Heart left ventricle (tissue), 16 donors: ENCODE measurements around the gene ORC3. TPM values are rescaled to one million over a fixed set of nuclear protein-coding genes. Genes with fewer than 3 reads are reported as not detected.
"Not testable (repeated sequence)": the region's sequence is repeated elsewhere in the genome, so short reads cannot be mapped to it uniquely, and the experiment has no call there.

ENCODE experiments used
- ATAC-seq, 4 donors: fragments of 200-7000 bp; cut with Tn5 transposase; one replicate each; pipeline ENCODE4 v1.9.1; 2020 to 2022; ENCODE audit warnings: moderate library complexity in 4 of 4, mild to moderate bottlenecking in 3 of 4, moderate number of reproducible peaks in 1 of 4
- DNase-seq, 5 donors: peaks; one replicate each; pipeline ENCODE4 v3.0.0-alpha.2; 2020
- H3K27ac ChIP-seq, 12 donors: fragments of 200-600 bp; sonication (generic) in 4 of 12; one replicate each; pipeline versions ENCODE4 v1.5.0 to v1.8.0; 2016 to 2022; ENCODE audit warnings: mild to moderate bottlenecking in 2 of 12
- H3K27me3 ChIP-seq, 9 donors: fragments of 200-600 bp; sonication (generic) in 2 of 9; one replicate each; pipeline versions ENCODE4 v1.5.1 to v1.8.0; 2016 to 2022; ENCODE audit warnings: mild to moderate bottlenecking in 3 of 9
- H3K36me3 ChIP-seq, 9 donors: fragments of 200-600 bp; sonication (generic) in 2 of 9; one replicate each; pipeline versions ENCODE4 v1.5.0 to v1.8.0; 2018 to 2022; ENCODE audit warnings: mild to moderate bottlenecking in 2 of 9
- H3K4me1 ChIP-seq, 12 donors: fragments of 200-600 bp; sonication (generic) in 4 of 12; one replicate each; pipeline versions ENCODE4 v1.5.0 to v1.8.0; 2016 to 2022; ENCODE audit warnings: mild to moderate bottlenecking in 3 of 12
- H3K4me3 ChIP-seq, 12 donors: fragments of 200-600 bp; sonication (generic) in 4 of 12; one replicate each; pipeline versions ENCODE4 v1.5.0 to v1.8.0; 2017 to 2022; ENCODE audit warnings: mild to moderate bottlenecking in 9 of 12, moderate library complexity in 4 of 12
- H3K9me3 ChIP-seq, 12 donors: fragments of 200-600 bp; sonication (generic) in 4 of 12; one replicate each; pipeline versions ENCODE4 v1.5.0 to v1.8.0; 2016 to 2022; ENCODE audit warnings: mild to moderate bottlenecking in 1 of 12
- POLR2A ChIP-seq, 2 donors: fragments of 450-650 bp; IDR thresholded peaks; one replicate each; pipeline ENCODE4 v1.6.1; 2017; ENCODE audit warnings: antibody characterized with exemption in 2 of 2, mild to moderate bottlenecking in 2 of 2, moderate library complexity in 2 of 2
- WGBS, 4 donors: extraction: QIAGEN DNeasy Blood & Tissue Kit in 2 of 4; methylation state at CpG; one replicate each; pipeline versions ENCODE4 v1.1.5 to v1.1.7; 2013 to 2018; 5-methylcytosine and 5-hydroxymethylcytosine counted together
- intact Hi-C, 10 donors: fragments of 100-400 bp; cut with DNase I; formaldehyde crosslinking; loops; one replicate each; pipeline versions ENCODE4 v1.11.1 to v1.14.2; 2022
- polyA plus RNA-seq, 2 donors: library from polyadenylated mRNA; stranded (reverse); fragments of 200-250 nt; gene quantifications; one replicate each; pipeline ENCODE4 v1.2.3, GENCODE V29; 2013
- total RNA-seq, 9 donors: library from RNA; depleted of rRNA in 2 of 9; stranded (reverse); fragments of >200 nt in 2 of 9; fragmentation: NEBNext Ultra II Directional in 3 of 9; extraction: Animal tissue kit (Norgen Biotek cat#: 25700) in 3 of 9; gene quantifications; one replicate each; pipeline versions ENCODE4 v1.1.0 to v1.2.4, GENCODE V29; 2016 to 2023
- TF ChIP-seq, protein P1 (sequence below), 12 donors: fragments of 200-600 bp; sonication (generic) in 4 of 12; IDR thresholded peaks; one replicate each; pipeline versions ENCODE4 v1.5.0 to v1.8.0; 2018 to 2022; ENCODE audit warnings: antibody characterized with exemption in 12 of 12, mild to moderate bottlenecking in 5 of 12
- donor health status: ischemic (EF 13 %, LVEDD 7.1; RV severe dilation, severe dysfunction).
- donor health status: healthy with polysubstance abuse.
- donor health status: DM: no; HTN: yes; CAD: no.
- donor health status: DM: no; HTN: no; CAD: no.
- donor health status: ischemic (EF 25% LVEDD 6.9; RV normal size, moderate dysfunction).
- donor health status: ischemic (EF 25% LVEDD 5.7; RV mildly dilated, moderate dysfunction).
- donor health status: healthy.
- donor health status: DM: yes; HTN: yes; CAD: no.
- donor health status: ischemic (EF 35%, LVEDD 5.7; RV mildly dilated, moderate dysfunction).
- donor health status: nonischemic (EF 11% LVEDD 7.7; RV severe dilation, severe dysfunction).
- donor health status: DM: yes; HTN: yes; CAD: no.
- donor health status: PGD.
- donor health status: ischemic (EF 29% LVEDD 5.4; RV normal size, mild dysfunction).
- donor health status: nonischemic (EF 23%, LVEDD 6.1; RV moderate dilation, normal function).

The ORC3 gene
- total and polyA plus RNA-seq, 11 donors = 15.2 to 28.6 (median 20.0) TPM

DNA sequence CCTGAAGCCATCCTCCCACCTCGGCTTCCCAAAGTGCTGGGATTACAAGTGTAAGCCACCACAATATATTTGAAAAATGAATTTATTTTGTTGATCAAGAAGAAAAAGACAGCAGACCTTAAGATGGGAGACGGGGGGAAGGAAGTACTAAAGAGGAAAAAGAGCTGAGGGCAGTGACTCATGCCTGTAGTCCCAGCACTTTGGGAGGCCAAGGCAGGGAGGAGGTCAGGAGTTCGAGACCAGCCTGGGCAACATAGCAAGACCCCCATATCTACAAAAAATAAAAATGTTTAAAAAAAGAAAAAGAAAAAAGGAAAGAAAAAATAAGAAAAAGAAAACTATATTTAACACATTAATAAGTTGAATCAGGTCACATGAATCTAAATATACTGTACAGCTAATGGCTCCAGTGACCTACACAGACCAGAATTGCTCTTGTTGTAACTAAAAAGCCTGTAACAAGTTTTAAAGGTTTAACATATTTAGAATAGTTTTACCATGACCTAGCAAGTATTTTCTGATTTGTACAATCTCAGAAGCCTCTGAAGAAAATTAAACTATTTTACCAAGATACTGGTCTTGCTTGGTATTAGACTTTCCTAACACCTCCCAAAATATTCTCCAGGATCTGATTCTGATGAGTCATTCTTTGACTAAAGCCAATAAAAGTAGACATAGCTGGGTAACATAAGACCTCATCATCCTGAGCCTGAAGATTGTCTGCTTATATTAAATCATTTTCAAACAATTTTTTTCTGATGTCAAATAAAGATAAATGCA, 116.4 kb downstream of the ORC3 start:
- DNase-seq = no peak
- H3K36me3 ChIP-seq = no peaks in the 10 kb centered on the region
- ATAC-seq = no peak
- no peaks in the 10 kb centered on the region for H3K27me3 ChIP-seq
- intact Hi-C loops = loop anchor here in 4 of 10 donors (10.0 kb wide), 2 partner anchors 232 to 552 kb away; partner anchors contain the start of genes SLC35A1 (in 2 of the 4) and ZNF292 (in 2 of the 4)
- H3K9me3 ChIP-seq = no peaks in the 10 kb centered on the region
- H3K4me3 ChIP-seq = no peak overlapping the region
- H3K4me1 ChIP-seq = peaks cover 0 to 19% (median 5%) of the 10 kb centered on the region in 12 donors
- 82 to 93% (median 89%) methylated on average over 3 of the region's 3 CpGs for WGBS, 4 donors
- H3K27ac ChIP-seq = peak overlapping the region in 3 of 12 donors; percentile 17 to 40 (median 28)
- TF ChIP-seq POLR2A (IDR thresholded peaks at IDR 0.05) = no peak
- TF ChIP-seq, protein P1, sequence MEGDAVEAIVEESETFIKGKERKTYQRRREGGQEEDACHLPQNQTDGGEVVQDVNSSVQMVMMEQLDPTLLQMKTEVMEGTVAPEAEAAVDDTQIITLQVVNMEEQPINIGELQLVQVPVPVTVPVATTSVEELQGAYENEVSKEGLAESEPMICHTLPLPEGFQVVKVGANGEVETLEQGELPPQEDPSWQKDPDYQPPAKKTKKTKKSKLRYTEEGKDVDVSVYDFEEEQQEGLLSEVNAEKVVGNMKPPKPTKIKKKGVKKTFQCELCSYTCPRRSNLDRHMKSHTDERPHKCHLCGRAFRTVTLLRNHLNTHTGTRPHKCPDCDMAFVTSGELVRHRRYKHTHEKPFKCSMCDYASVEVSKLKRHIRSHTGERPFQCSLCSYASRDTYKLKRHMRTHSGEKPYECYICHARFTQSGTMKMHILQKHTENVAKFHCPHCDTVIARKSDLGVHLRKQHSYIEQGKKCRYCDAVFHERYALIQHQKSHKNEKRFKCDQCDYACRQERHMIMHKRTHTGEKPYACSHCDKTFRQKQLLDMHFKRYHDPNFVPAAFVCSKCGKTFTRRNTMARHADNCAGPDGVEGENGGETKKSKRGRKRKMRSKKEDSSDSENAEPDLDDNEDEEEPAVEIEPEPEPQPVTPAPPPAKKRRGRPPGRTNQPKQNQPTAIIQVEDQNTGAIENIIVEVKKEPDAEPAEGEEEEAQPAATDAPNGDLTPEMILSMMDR (IDR thresholded peaks at IDR 0.05) = no peak

DNA sequence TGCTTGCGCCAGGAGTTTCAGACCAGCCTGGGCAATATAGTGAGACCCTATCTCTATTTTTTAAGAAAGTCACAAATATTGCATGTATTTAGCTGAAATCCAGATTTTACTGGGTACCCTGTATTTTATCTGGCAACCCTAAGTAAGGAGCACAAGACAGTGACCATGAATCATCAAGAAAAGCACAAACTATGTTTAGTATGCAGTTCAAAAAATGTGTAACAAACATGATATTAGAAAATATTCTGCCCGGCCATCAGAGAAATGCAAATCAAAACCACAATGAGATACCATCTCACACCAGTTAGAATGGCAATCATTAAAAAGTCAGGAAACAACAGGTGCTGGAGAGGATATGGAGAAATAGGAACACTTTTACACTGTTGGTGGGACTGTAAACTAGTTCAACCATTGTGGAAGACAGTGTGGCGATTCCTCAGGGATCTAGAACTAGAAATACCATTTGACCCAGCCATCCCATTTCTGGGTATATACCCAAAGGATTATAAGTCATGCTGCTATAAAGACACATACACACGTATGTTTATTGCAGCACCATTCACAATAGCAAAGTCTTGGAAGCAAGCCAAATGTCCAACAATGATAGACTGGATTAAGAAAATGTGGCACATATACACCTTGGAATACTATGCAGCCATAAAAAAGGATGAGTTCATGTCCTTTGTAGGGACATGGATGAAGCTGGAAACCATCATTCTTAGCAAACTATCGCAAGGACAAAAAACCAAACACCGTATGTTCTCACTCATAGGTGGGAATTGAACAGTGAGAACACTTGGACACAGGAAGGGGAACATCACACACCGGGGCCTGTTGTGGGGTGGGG, 118.9 kb downstream of the ORC3 start:
- not testable (repeated sequence) for DNase-seq, H3K36me3 ChIP-seq, H3K27me3 ChIP-seq, ATAC-seq, H3K27ac ChIP-seq, H3K4me3 ChIP-seq, H3K9me3 ChIP-seq
- intact Hi-C loops = loop anchor here in 4 of 10 donors (10.0 kb wide), 2 partner anchors 234 to 554 kb away; partner anchors contain the start of genes SLC35A1 (in 2 of the 4) and ZNF292 (in 2 of the 4)
- 70 to 92% (median 87%) methylated on average over 6 to 7 of the region's 7 CpGs for WGBS, 4 donors
- H3K4me1 ChIP-seq = peaks cover 0 to 11% (median 0%) of the 10 kb centered on the region in 12 donors

DNA sequence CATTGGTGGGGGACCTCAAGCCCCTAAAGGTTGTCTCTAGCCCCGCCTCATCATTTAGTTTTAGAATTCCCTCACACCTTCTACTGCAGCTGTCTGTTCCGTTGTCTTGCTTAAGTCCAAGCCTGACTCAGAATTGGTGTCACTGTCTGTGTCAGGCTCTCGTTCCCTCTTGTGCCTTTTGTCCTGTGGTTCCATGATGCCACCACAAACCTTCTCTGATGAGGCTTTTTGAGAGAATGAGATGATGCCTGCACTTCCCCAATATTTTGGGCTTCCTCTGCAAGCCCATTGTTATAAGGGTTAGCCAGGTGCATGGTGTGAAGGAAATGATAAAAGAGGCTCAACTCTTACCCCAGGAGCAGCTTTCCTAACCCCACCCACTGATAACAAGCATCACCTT, 120.2 kb downstream of the ORC3 start:
- DNase-seq = no peak
- no peak overlapping the region for H3K4me3 ChIP-seq
- intact Hi-C loops = no loop called here
- H3K36me3 ChIP-seq = no peaks in the 10 kb centered on the region
- H3K27me3 ChIP-seq = no peaks in the 10 kb centered on the region
- H3K27ac ChIP-seq = no peak overlapping the region
- ATAC-seq = no peak
- WGBS, 4 donors = 78 to 86% (median 81%) methylated on average over 3 of the region's 3 CpGs
- TF ChIP-seq, protein P1 (IDR thresholded peaks at IDR 0.05) = no peak
- no peak for TF ChIP-seq POLR2A (IDR thresholded peaks at IDR 0.05)
- peaks cover 0 to 11% (median 0%) of the 10 kb centered on the region in 12 donors for H3K4me1 ChIP-seq
- no peaks in the 10 kb centered on the region for H3K9me3 ChIP-seq

DNA sequence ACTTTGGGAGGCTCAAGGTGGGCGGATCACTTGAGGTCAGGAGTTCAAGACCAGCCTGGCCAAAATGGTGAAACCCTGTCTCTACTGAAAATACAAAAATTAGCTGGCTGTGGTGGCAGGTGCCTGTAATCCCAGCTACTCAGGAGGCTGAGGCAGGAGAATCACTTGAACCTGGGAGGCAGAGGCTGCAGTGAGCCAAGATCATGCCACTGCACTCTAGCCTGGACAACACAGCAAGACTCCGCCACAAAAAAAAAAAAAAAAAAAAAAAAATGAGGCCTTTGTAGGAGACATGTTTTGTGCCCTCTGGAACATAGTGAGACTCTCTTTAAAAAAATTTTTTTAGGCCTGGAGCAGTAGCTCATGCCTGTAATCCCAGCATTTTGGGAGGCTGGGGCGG, 122.8 kb downstream of the ORC3 start:
- H3K4me3 ChIP-seq, H3K27me3 ChIP-seq, DNase-seq, H3K4me1 ChIP-seq, H3K9me3 ChIP-seq, intact Hi-C loops, H3K36me3 ChIP-seq, ATAC-seq, H3K27ac ChIP-seq: not testable (repeated sequence)
- WGBS, 4 donors = 91 to 97% (median 94%) methylated on average over 3 of the region's 3 CpGs
